Activated naive CD4-positive, alpha-beta T cell treated with Interleukin-2 at 50 U/mL for 16 hours (primary cell): ENCODE data around the gene ANKS1A.
"Not testable (repeated sequence)": the region's sequence is repeated elsewhere in the genome, so short reads cannot be mapped to it uniquely, and the experiment has no call there.

Experiments used
- DNase-seq: peaks from one replicate; pipeline ENCODE4 v3.0.0-alpha.2; 2020

Gene ANKS1A

DNA sequence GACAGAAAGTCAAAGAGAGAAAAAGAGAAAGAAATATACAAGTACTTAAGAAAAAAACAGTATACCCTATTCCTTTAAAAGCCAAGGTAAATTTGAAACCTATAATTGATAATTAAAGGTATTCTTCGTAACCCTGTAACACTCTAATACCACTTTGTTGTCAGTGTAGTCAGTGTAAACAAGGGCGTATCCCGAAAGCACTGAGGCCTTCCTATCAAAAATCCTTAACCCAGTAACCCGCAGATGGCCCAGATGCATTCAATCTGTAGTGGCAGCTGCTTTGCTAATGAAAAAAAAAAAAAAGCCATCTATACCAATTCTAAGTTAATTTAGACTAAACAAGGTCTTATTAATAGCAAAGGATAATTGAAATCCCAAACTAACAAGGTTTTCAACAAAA is 110.9 kb downstream of the ANKS1A start:
- not testable (repeated sequence) for DNase-seq

DNA sequence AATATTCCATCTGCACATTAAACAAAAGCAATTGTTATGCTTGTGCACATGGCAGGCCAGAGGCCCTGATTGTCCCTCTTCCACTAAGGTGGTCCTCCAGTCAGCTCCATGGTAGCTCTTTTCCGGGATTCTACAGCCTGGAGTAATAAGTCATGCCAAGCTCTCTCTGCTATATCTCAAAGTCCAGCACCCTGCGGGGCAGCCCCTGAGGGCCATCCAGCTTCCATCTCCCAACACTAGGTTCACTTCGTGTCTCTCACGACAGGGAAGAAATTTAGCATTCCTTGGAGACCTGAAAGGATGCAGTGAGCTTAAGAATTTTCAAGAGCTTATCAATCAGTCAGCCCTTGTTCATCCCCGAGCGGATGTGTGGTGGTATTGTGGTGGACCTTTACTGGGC is 112.3 kb downstream of the ANKS1A start:
- DNase-seq: not testable (repeated sequence)

DNA sequence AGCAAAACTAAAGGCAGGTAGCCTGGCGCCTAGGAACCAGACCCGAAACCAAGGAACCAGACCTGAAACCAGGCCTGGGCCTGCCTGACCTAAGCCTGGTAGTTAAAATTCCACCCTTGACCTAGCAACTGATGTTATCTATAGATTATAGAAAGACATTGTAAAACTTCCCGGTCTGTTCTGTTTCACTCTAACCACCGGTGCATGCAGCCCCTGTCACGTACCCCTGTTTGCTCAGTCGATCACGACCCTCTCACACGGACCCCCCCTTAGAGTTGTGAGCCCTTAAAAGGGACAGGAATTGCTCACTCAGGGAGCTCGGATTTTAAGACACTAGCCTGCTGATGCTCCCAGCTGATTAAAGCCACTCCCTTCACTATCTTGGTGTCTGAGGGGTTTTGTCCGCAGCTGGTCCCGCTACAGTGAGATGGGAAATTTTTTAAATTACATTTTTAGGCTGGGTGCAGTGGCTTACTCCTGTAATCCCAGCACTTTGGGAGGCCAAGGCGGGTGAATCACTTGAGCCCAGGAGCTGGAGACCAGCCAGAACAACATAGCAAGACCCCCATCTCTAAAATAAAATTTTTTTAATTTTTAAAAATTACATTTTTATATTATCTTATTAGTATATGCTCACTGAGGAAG is 115.0 kb downstream of the ANKS1A start:
- DNase-seq: not testable (repeated sequence)

DNA sequence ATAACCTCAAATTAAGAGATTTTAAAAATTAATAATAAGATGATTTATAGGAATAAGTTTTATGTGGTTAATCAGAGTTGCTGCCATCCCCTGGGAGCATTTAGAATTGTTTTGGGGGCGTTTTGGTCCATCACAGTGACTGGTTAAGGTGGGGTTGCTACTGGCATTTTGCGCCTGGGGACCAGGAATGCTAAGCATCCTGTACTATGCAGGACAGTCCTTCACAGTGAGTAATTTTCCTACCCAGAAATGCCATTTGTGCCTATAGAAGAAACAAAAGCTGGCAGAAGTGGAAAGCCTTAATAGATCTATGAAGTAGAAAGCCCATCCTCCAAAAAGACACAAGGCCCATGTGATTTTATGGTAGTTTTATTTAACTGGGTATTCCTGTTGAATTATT is 118.0 kb downstream of the ANKS1A start:
- no peak for DNase-seq

DNA sequence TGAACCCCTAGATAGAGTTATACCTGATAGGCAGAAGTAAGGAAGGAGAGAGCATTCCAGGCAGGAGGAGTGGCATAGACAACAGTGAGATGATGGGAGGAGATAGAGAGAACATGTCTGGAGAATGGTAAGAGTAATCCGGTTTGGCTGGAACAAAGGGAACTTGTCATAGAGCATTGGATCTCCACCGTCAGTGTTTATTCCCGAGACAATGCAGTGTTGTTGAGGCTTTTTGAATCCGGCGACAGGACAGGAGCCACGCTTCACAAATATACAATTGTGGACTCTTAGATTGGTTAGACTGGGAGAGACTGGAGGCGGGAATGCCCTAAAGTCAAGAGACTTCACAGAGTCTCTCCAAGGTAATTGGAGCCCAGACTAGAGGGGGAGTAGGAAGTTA is 119.8 kb downstream of the ANKS1A start:
- DNase-seq: no peak

DNA sequence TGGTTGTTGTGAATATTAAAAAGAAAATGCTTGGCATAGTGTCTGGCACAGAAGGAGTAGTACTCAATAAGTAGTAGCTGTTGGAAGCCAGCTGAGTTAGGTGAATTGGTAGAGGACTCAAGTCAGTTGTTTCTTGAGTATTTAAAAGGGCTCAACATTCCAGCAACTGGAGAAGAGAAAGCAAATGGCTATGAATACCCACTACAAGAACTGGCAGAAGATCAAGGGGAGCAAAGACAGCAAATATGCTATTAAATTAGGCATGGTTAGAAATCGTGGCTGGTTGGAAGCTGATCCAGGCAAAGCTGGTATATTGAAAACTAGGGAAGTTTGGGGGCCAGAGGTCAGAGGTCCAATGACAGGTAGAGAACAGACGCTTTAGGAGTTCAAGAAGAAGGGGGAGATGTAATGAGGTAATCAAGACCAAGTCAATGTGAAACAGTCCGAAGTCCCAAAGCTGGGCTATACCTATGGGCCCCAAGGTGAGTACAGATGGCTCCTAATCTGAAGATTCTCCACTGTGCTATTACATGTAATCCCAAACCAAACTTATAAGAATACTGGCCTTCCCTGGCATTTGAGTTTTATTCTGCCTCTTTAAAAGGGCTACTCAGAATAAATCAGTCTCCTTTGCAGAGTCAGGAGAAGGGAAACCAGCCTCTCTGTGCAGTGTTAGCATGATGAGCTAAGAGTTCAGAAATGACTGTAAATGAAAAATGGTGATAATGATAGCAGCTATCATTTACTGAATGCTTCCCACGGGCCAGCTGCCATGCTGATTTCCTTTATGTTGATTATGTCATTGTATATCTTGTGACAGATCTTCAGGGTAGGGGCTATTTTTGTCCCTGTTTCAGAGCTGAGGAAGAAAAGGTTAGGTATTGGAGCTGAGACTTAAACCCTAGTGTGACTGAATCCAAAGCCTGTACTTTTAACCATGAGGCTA is 122.3 kb downstream of the ANKS1A start:
- DNase-seq: no peak

DNA sequence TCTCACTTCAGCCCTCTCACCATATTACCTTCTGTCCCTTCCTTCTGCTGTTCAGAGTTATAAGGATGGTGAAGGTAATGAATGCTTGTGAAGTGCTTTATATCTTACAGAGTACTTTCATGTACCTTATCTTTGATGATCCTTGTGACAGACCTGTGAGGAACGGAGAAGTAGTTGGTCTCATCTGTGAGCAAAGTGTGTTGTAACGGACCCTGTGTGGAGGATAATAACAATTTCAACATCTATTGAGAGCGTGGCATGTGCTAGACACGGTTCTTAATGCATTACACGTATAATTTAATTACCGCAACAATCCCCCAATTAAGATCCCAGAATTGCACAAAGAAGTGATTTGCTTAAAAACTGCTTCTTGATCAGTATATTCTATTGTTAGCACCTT is 124.6 kb downstream of the ANKS1A start:
- no peak for DNase-seq

DNA sequence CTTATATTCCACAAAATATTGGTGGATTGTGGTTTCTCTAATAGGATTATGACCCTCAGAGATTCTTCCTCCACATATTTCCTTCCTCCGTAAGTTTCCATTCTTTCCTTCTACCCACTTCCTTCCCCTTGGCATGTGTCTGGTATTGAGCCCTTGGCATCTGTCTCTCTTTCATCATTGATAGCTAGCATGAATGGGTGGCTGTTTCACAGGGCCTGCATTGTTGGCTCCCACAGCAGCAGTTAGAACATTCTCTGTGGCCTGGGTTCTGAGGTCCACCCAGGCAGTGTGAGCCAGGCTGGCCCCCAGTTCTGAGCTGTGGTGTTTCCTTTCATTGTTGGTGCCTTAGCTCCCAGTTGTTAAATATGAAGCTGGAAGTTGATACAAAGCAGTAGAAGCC is 125.3 kb downstream of the ANKS1A start:
- no peak for DNase-seq

DNA sequence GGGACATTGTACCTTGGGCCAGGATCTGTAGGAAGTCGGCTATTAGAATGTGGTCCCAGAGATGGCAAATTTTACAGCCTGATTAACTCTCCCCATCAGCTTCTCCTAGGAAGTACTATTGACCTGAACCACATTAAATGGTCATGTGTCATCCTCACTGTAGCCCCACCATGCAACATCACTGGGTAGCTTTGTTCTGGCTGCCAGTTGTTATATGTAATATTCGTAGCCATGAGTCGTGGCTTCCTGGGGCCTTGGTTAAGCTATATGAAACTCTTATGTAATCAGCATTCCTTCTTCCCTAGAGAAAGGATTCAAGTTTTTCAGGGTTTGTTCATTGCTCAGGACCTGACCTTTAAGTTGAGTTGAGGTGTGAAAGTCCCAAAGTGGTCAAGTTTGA is 125.7 kb downstream of the ANKS1A start:
- DNase-seq: no peak

DNA sequence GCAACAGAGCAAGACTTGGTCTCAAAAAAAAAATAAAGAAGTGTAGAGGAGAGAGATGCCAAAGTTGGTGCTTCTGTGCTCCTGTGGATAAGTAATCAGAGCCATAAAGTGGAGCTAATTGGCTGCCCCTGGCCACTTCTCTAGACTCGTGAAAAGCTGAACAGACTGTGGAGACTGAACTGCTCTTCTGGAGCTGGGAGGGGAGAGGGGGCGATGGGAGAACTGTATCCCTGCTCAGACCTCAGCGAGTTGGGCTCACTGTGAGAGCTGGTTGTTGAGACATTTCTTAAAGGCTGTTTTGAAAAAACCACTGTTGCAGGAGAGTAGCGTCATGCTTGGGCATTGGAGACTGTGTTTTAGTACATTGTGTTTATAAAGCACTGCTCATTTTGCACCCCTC is 126.4 kb downstream of the ANKS1A start:
- DNase-seq: no peak

DNA sequence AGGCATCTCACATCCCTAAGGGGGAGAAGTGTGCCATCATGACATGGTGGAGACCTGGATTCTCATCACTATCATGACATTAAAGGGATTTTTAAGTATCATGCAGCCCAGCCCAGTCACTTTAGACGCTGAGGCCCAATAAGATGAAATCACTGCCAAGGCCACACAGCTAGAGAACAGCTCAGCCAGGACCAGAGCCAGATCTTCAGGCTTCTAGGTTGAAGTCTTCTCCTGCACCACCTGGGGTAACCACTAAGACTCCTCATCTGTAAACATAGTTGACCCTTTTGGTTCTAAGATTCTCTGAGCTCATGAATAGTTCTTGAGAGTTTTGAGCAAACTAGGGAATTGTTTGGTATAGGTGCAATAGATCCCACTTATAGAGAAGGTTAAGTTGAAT is 126.9 kb downstream of the ANKS1A start:
- no peak for DNase-seq

DNA sequence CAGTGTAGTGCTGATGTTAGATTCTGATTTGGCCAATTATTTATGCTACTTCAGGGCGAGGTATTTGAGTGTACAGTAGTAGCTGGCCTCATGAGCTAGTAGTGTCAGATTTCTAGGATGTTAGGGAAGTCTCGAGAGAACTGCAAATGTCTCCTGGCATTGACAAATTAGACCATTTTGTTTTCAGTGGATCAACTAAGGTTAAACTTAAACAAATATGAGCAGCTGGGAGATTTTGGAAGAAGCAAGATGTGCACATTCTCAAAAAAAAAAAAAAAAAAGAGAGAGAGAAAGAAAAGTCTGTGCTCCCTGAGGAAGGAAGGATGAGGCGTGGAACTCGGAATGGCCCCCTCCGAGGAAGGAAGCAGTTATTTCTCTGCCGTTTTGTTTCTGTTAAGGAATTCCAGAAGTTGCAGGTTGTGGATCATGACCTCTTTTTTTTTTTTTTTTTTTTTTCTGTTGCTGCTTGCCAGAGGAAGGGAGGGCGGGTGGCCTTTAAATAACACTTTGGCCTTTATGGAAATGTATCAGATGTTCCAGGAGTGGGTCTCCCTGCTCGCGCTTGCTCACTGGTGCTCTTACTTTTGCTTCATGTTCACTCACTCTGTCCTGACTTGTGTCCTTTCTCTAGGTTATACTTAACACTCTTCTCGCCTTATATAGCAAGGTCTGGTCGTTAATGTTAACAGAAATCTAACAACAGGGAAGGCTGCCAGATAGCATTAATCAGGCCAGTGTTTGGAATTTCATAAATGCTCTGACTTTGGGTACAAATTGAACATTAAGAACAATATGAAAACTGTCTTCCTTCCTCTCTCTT is 127.7 kb downstream of the ANKS1A start:
- no peak for DNase-seq

DNA sequence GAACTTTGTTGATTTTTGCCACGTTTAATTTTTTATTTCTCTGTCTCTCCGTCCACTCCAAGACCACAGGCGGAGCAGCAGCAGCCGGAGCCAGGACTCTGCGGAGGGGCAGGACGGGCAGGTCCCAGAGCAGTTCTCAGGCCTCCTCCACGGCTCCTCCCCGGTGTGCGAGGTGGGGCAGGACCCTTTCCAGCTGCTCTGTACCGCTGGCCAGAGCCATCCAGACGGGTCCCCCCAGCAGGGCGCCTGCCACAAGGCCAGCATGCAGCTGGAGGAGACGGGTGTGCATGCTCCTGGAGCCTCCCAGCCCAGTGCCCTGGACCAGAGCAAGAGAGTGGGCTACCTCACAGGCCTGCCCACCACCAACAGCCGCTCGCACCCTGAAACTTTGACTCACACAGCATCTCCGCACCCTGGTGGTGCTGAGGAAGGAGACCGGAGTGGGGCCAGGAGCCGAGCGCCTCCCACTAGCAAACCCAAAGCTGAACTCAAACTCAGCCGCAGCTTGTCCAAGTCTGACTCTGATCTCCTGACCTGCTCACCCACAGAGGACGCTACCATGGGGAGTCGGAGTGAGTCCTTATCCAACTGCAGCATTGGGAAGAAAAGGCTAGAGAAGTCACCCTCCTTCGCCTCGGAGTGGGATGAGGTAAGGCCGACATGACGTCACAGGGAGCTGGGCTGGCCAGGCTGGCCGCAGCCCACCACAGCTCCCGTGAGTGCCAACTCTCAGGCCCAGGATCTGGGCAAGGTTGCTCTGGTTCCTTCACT is 128.5 kb downstream of the ANKS1A start:
- DNase-seq: no peak

DNA sequence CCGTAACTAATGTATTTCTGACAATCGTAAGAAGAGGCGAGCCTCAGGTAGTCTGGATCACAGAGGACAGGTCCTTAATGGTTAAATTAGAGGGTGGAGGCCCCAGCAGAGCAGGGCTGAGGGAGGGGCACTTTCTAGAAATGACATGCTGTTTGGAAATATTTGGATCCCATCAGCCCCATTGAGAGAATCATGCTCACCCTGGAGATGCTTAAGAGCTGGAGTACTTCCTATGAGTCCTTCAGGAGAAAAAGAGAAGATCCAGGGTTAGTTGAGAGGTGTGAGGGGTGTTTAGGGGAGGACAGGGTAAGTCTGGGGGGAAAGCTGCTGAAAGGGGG is 129.1 kb downstream of the ANKS1A start:
- no peak for DNase-seq

DNA sequence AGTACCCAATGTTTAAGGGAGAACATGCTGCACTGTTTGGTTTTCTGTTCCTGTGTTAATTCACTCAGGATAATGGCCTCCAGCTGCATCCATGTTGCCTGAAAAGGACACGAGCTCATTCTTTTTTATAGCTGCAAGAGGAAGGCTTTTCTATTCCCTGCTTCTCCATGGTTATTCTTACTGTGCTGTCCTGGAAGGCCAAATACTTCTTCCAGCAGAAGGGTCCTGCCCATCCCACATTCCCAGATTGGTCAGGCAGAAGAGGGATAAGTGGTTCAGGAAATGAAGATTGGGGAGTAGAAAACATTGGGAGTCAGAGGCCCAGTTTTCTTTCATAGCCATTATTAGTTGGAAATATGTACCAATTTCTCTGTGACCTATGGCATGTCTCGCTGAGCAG is 129.7 kb downstream of the ANKS1A start:
- DNase-seq: no peak

DNA sequence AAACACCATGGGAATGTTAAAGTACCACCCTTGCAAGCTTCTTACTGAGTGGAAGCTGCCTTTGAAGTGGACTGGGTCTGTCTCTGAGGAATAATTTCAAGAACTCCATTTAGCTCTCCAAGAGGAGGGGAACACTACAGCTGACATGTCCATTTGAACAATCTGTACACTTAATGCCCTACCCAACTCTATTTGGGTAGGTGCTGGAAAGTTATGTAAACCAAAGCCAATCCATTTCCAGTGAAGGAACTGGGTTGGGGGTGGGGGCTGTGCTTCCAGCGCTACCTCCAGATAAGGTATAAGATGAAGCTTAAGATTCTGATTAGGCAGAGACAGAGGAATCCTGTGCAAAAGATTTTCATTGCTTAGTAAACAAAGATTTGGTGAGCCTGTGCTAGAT is 130.1 kb downstream of the ANKS1A start:
- DNase-seq: no peak

DNA sequence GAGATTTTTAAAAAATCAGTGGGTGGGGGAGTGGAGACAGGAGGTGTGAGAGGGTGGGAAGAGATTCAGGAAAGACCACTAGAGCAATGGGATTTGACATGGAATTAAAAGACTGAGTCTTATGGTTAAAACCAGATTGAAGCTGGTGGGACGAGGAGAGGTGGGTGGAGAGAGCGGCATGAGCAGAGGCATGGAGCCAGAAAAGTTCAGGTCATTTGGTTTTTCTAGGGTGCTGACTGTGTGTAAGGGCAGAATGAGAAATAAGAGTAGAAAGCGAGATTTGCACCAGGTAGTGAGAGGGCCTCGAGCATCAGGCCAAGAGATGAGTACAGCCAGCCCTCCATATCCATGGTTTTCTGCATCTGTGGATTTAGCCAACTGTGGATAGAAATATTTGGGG is 130.8 kb downstream of the ANKS1A start:
- no peak for DNase-seq

DNA sequence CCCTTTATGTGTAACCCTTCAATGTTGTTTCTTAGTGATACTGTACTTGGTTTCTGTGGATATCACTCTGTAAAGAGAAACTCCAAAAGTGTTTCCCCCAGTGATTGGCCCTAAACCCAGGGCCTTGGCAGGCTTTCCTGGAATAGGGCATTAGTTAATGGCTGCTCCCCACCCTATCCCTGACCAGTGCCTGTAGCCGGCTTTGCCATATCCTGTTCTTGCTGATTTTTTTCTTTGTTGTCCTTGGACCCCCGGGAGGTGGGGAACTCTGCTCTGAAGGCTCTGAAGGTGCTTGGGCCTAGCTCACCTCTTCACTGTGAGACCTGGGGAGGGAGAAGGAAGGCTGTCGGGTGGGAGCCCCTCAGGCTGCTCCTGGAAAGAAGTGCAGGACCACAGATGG is 131.9 kb downstream of the ANKS1A start:
- no peak for DNase-seq

DNA sequence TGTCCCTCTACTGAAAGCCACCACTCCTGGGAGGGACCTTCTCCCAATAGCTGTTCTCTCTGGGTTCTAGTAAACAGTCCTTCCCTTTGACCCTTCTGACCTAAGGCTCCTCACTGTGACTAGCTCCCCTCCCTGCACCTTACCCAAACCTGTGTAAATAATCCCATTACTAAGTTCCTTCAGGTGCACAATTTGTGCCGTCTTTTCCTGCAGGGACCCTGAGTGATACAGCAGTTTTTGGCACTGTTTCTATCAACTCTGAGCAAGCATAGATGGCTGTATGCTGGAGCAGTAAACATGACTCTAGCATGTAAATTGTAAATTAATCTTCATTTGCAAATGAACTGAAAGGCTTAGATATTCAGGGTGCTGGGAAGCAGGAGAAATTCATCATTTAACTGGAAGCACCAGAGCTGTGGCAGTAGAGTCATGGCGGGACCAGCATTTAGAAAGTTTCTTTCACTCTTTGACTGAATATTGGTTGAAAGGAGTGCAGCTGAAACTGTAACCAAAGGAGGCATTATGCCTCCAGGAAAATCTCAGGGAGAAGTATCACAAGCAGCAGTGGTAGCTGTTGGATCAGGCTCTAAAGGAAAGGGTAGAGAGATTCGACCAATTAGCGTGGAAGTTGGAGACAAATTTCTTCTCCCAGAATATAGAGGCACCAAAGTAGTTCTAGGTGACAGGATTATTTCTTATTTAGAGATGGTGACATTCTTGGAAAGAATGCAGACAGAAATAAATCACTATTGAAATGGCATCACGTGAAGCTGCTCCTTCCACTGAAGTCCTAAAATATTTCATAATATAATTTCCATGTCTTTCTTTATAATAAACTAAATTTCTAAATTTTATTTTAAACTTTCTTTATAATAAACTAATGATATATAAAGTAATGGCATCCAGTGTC is 134.3 kb downstream of the ANKS1A start:
- DNase-seq: no peak

DNA sequence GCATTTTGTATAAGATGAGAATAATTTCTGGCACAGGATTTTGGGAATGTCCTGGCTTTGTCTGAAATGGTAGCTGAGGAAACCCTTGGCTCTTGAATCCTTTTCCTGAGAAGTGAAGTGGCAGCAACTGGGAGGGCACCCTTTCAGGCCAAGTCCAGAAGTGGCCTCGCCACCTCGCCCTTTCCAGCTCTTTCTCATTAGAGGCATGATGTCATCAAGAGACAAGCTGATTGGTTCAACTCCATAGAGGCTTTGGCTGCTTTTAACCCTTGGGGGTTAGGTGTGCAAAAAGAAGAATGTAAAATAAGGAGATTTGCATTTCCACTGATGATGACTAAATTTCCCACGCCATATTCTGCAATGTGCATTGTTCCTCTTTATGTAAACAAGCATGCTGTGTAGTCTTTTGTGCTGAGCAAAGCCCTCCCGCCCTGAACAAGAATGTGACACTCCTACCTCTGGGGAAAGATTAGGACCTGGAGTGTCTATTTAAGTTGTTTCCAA is 135.5 kb downstream of the ANKS1A start:
- DNase-seq: no peak
